Left cardiac atrium (tissue), 4 donors: ENCODE measurements around the gene PHACTR1. TPM values are rescaled to one million over a fixed set of nuclear protein-coding genes. Genes with fewer than 3 reads are reported as not detected.

Experiments used
- ATAC-seq, 2 donors: fragments of 200-7000 bp; cut with Tn5 transposase; one replicate each; pipeline ENCODE4 v1.9.1; 2020; ENCODE audit warnings: mild to moderate bottlenecking in 2 of 2, moderate library complexity in 2 of 2
- DNase-seq: peaks from one replicate; pipeline ENCODE4 v3.0.0-alpha.2; 2020
- intact Hi-C, 2 donors: fragments of 100-400 bp; cut with DNase I; formaldehyde crosslinking; loops; one replicate each; pipeline versions ENCODE4 v1.14.1 to v1.15.1; 2022 to 2023
- total RNA-seq, 2 donors: library from RNA; stranded (reverse); fragmentation: NEBNext Ultra II Directional; extraction: Animal tissue kit (Norgen Biotek cat#: 25700); gene quantifications; one replicate each; pipeline ENCODE4 v1.2.1, GENCODE V29; 2021
- donor health status: DM: no; HTN: yes; CAD: no.
- donor health status: DM: no; HTN: yes; CAD: no; lungs with severe emphysema.
- donor health status: DM: yes; HTN: yes; CAD: no.
- donor health status: Dilated cardiomyopathy.

PHACTR1 gene
- total RNA-seq, 2 donors from 2014 or later, result 12.2 to 16.0 TPM

GRCh38 chr6:12842114-12842513 is 125.5 kb downstream of the PHACTR1 start:
- DNase-seq, result no peak
- ATAC-seq, result no peak
- intact Hi-C loops, result no loop called here

GRCh38 chr6:12842658-12843057 is 126.1 kb downstream of the PHACTR1 start:
- no peak for ATAC-seq
- intact Hi-C loops, result no loop called here
- DNase-seq, result no peak

GRCh38 chr6:12844284-12845223 is 128.0 kb downstream of the PHACTR1 start:
- ATAC-seq, result no peak
- DNase-seq, result no peak
- intact Hi-C loops, result no loop called here

- intact Hi-C loops, result no loop called here
- no peak for DNase-seq
- ATAC-seq, result no peak
Measured at GRCh38 chr6:12845224-12846004, 128.8 kb downstream of the PHACTR1 start.

- DNase-seq, result no peak
- intact Hi-C loops, result no loop called here
- no peak for ATAC-seq
Measured at GRCh38 chr6:12848964-12849808, 132.6 kb downstream of the PHACTR1 start.

- ATAC-seq (no peak), DNase-seq (no peak)
- intact Hi-C loops, result no loop called here
Measured at GRCh38 chr6:12849809-12850198, 133.2 kb downstream of the PHACTR1 start.

- intact Hi-C loops, result no loop called here
- ATAC-seq, result no peak
- DNase-seq, result no peak
Measured at GRCh38 chr6:12851123-12851695, 134.6 kb downstream of the PHACTR1 start.

GRCh38 chr6:12861603-12862002 is 145.0 kb downstream of the PHACTR1 start:
- no peak for DNase-seq
- intact Hi-C loops, result no loop called here
- ATAC-seq, result no peak

GRCh38 chr6:12865117-12865516 is 148.6 kb downstream of the PHACTR1 start:
- no peak for ATAC-seq
- intact Hi-C loops, result no loop called here
- DNase-seq, result no peak

GRCh38 chr6:12865671-12866181 is 149.2 kb downstream of the PHACTR1 start:
- intact Hi-C loops, result no loop called here
- DNase-seq (no peak), ATAC-seq (no peak)

GRCh38 chr6:12866422-12867029 is 150.0 kb downstream of the PHACTR1 start:
- ATAC-seq (no peak), DNase-seq (no peak)
- intact Hi-C loops, result no loop called here

GRCh38 chr6:12869816-12870432 is 153.4 kb downstream of the PHACTR1 start:
- intact Hi-C loops, result no loop called here
- DNase-seq, result no peak
- no peak for ATAC-seq

GRCh38 chr6:12873691-12874090 is 157.1 kb downstream of the PHACTR1 start:
- intact Hi-C loops, result no loop called here
- DNase-seq (no peak), ATAC-seq (no peak)

GRCh38 chr6:12875051-12875450 is 158.5 kb downstream of the PHACTR1 start:
- ATAC-seq, result no peak
- no peak for DNase-seq
- intact Hi-C loops, result no loop called here

- DNase-seq, result no peak
- ATAC-seq, result no peak
- intact Hi-C loops, result no loop called here
Measured at GRCh38 chr6:12878741-12879140, 162.2 kb downstream of the PHACTR1 start.

GRCh38 chr6:12882761-12883290 is 166.3 kb downstream of the PHACTR1 start:
- intact Hi-C loops, result no loop called here
- ATAC-seq (no peak), DNase-seq (no peak)

GRCh38 chr6:12884983-12885382 is 168.4 kb downstream of the PHACTR1 start:
- ATAC-seq, result no peak
- intact Hi-C loops, result no loop called here
- no peak for DNase-seq
